GM23338 (cell line): ENCODE results near the gene APH1B. TPM values are rescaled to one million over a fixed set of nuclear protein-coding genes. Genes with fewer than 3 reads are reported as not detected.

Experiments
- ATAC-seq: fragments of 200-7000 bp; cut with Tn5 transposase; 3 replicates; pipeline ENCODE4 v1.9.1; 2020
- DNase-seq: peaks from one replicate; pipeline ENCODE4 v3.0.0-alpha.2; 2015; ENCODE audit warnings: low spot score
- H2AFZ ChIP-seq: fragments of 200-600 bp; sonication (generic); 2 replicates; pipeline ENCODE4 v1.8.0; 2016; ENCODE audit warnings: antibody characterized with exemption, mild to moderate bottlenecking, moderate library complexity
- H3F3A ChIP-seq: fragments of 200-600 bp; sonication (generic); replicated peaks from 2 replicates; pipeline ENCODE4 v1.8.0; 2017; ENCODE audit warnings: antibody characterized with exemption, mixed run types, low read depth
- H3K27ac ChIP-seq: fragments of 200-600 bp; sonication (generic); 2 replicates; pipeline ENCODE4 v1.6.1; 2016; ENCODE audit warnings: low read depth
- H3K27me3 ChIP-seq: fragments of 200-600 bp; sonication (generic); 2 replicates; pipeline ENCODE4 v1.8.0; 2016; ENCODE audit warnings: mild to moderate bottlenecking, mixed run types, moderate library complexity; ENCODE audit not compliant: insufficient read depth
- H3K36me3 ChIP-seq: fragments of 200-600 bp; sonication (generic); 2 replicates; pipeline ENCODE4 v1.8.0; 2016; ENCODE audit warnings: mild to moderate bottlenecking; ENCODE audit not compliant: insufficient read depth
- H3K4me1 ChIP-seq: fragments of 200-600 bp; sonication (generic); 2 replicates; pipeline ENCODE4 v1.8.0; 2016; ENCODE audit warnings: mild to moderate bottlenecking, moderate library complexity; ENCODE audit not compliant: insufficient read depth
- H3K4me2 ChIP-seq: fragments of 200-600 bp; sonication (generic); 2 replicates; pipeline ENCODE4 v1.7.1; 2017; ENCODE audit warnings: mixed run types
- H3K4me3 ChIP-seq: fragments of 200-600 bp; sonication (generic); 2 replicates; pipeline ENCODE4 v1.6.1; 2016; ENCODE audit warnings: mixed run types
- H3K79me2 ChIP-seq: fragments of 200-600 bp; sonication (generic); replicated peaks from 2 replicates; pipeline ENCODE4 v1.8.0; 2017; ENCODE audit warnings: mild to moderate bottlenecking; ENCODE audit not compliant: insufficient read depth
- H3K9me2 ChIP-seq: fragments of 200-600 bp; sonication (generic); 2 replicates; pipeline ENCODE4 v1.8.0; 2017; ENCODE audit not compliant: insufficient read depth
- H4K20me1 ChIP-seq: fragments of 200-600 bp; sonication (generic); replicated peaks from 2 replicates; pipeline ENCODE4 v1.8.0; 2017; ENCODE audit warnings: mild to moderate bottlenecking; ENCODE audit not compliant: insufficient read depth
- H3K27ac Mint-ChIP-seq: 2 replicates; pipeline ENCODE4 v1.8.0; 2020; ENCODE audit warnings: inconsistent platforms, mild to moderate bottlenecking, moderate library complexity, mixed read lengths
- H3K27me3 Mint-ChIP-seq: 3 replicates; pipeline ENCODE4 v1.8.0; 2022; ENCODE audit warnings: low read depth, mild to moderate bottlenecking, moderate library complexity, mixed read lengths, inconsistent platforms; ENCODE audit not compliant: insufficient read depth, poor library complexity
- H3K36me3 Mint-ChIP-seq: 3 replicates; pipeline ENCODE4 v1.8.0; 2021; ENCODE audit warnings: low read depth, mild to moderate bottlenecking, inconsistent platforms, moderate library complexity, mixed read lengths
- H3K4me1 Mint-ChIP-seq: 3 replicates; pipeline ENCODE4 v1.8.0; 2020; ENCODE audit warnings: mild to moderate bottlenecking, inconsistent platforms, mixed read lengths
- H3K4me3 Mint-ChIP-seq: 3 replicates; pipeline ENCODE4 v1.8.0; 2021; ENCODE audit warnings: moderate library complexity, mild to moderate bottlenecking, inconsistent platforms, mixed read lengths
- H3K9me3 Mint-ChIP-seq: 3 replicates; pipeline ENCODE4 v1.8.0; 2020; ENCODE audit warnings: moderate library complexity, mild to moderate bottlenecking, inconsistent platforms, mixed read lengths
- CREB1 ChIP-seq: fragments of 250-450 bp; sonication (Bioruptor Pico); IDR thresholded peaks from 2 replicates; pipeline ENCODE4 v1.5.0; 2020; ENCODE audit warnings: low read depth, mild to moderate bottlenecking, moderate library complexity
- CTCF ChIP-seq, 2 experiments: fragments of 200-600 bp in 1 of 2; sonication (generic) in 1 of 2; conservative IDR thresholded peaks; 2 replicates each; pipeline versions ENCODE4 v1.5.1 to v1.6.1; 2016 to 2017; ENCODE audit warnings: antibody characterized with exemption in 2 of 2, low read depth in 2 of 2, mild to moderate bottlenecking in 2 of 2, moderate library complexity in 1 of 2
- ETS1 ChIP-seq: IDR thresholded peaks from 2 replicates; pipeline ENCODE4 v1.6.1; 2016; ENCODE audit warnings: antibody characterized with exemption
- EZH2 ChIP-seq: fragments of 200-600 bp; sonication (generic); IDR thresholded peaks from one replicate; pipeline ENCODE4 v1.8.0; 2017; ENCODE audit warnings: antibody characterized with exemption, mild to moderate bottlenecking, low read depth; ENCODE audit not compliant: unreplicated experiment
- EZH2phosphoT487 ChIP-seq: fragments of 200-600 bp; sonication (generic); IDR thresholded peaks from one replicate; pipeline ENCODE4 v1.8.1; 2018; ENCODE audit warnings: antibody characterized with exemption; ENCODE audit not compliant: unreplicated experiment
- JUNB ChIP-seq: IDR thresholded peaks from one replicate; pipeline ENCODE4 v1.6.1; 2016; ENCODE audit warnings: antibody characterized with exemption; ENCODE audit not compliant: unreplicated experiment
- NANOG ChIP-seq: IDR thresholded peaks from 2 replicates; pipeline ENCODE4 v1.6.1; 2016; ENCODE audit warnings: antibody characterized with exemption, borderline replicate concordance
- POLR2AphosphoS5 ChIP-seq: IDR thresholded peaks from 2 replicates; pipeline ENCODE4 v1.6.1; 2016; ENCODE audit warnings: antibody characterized with exemption, low read depth
- REST ChIP-seq: IDR thresholded peaks from one replicate; pipeline ENCODE4 v1.6.1; 2018; ENCODE audit warnings: antibody characterized with exemption; ENCODE audit not compliant: unreplicated experiment
- STAT1 ChIP-seq: IDR thresholded peaks from one replicate; pipeline ENCODE4 v1.6.1; 2016; ENCODE audit warnings: antibody characterized with exemption; ENCODE audit not compliant: unreplicated experiment
- ZNF114 ChIP-seq: fragments of 250-450 bp; sonication (Bioruptor Pico); IDR thresholded peaks from 2 replicates; pipeline ENCODE4 v1.5.0; 2020; ENCODE audit warnings: mild to moderate bottlenecking, moderate library complexity
- ZNF331 ChIP-seq: fragments of 250-450 bp; sonication (Bioruptor Pico); IDR thresholded peaks from 2 replicates; pipeline ENCODE4 v1.5.0; 2020; ENCODE audit warnings: low read depth, mild to moderate bottlenecking, moderate library complexity
- polyA plus RNA-seq: library from polyadenylated mRNA; unstranded; fragments of >200 nt; fragmentation: Nextera tagmentation; extraction: Ambion mirVana; gene quantifications from 2 replicates; pipeline ENCODE4 v1.2.1, GENCODE V29; 2016
- total RNA-seq: library from RNA; depleted of rRNA; stranded (reverse); fragments of >200 nt; shearing (Covaris generic); gene quantifications from 2 replicates; pipeline ENCODE4 v1.2.3, GENCODE V29; 2014

Gene APH1B
- total and polyA plus RNA-seq, 2 experiments from 2014 or later: 14.3 to 24.4 TPM

GRCh38 chr15:63299943-63300575 is 22.7 kb downstream of the APH1B start:
- no peaks in the 10 kb centered on the region for H3K79me2 ChIP-seq
- Mint-ChIP-seq H3K9me3 (no peaks in the 10 kb centered on the region), H3K4me1 (peaks cover 14% of the 10 kb centered on the region), H3K4me3 (no peak overlapping the region), H3K27ac (no peak overlapping the region), H3K27me3 (no peaks in the 10 kb centered on the region), H3K36me3 (peaks cover 28% of the 10 kb centered on the region; the same call in 2 of the 3 replicates)
- no peaks in the 10 kb centered on the region for H3K9me2 ChIP-seq
- no peaks in the 10 kb centered on the region for H4K20me1 ChIP-seq
- ATAC-seq (no peak), DNase-seq (no peak)
- no peak overlapping the region for H3K27ac ChIP-seq
- no peak for TF ChIP-seq ETS1
- TF ChIP-seq EZH2: no peak
- TF ChIP-seq ZNF331 (CRISPR knock-in tag): no peak
- no peak for TF ChIP-seq JUNB
- no peak overlapping the region for H3K4me3 ChIP-seq
- H3K27me3 ChIP-seq: no peaks in the 10 kb centered on the region
- no peaks in the 10 kb centered on the region for H3K36me3 ChIP-seq
- no peak overlapping the region for H2AFZ ChIP-seq
- H3K4me1 ChIP-seq: no peaks in the 10 kb centered on the region
- no peak overlapping the region for H3K4me2 ChIP-seq
- H3F3A ChIP-seq: no peaks in the 10 kb centered on the region

GRCh38 chr15:63301088-63301487 is 23.7 kb downstream of the APH1B start:
- H3K4me3 ChIP-seq: no peak overlapping the region
- no peaks in the 10 kb centered on the region for H3K9me2 ChIP-seq
- H2AFZ ChIP-seq: no peak overlapping the region
- H3K4me2 ChIP-seq: no peak overlapping the region
- no peak overlapping the region for H3K27ac ChIP-seq
- no peaks in the 10 kb centered on the region for H4K20me1 ChIP-seq
- H3F3A ChIP-seq: no peaks in the 10 kb centered on the region
- no peaks in the 10 kb centered on the region for H3K79me2 ChIP-seq
- H3K36me3 Mint-ChIP-seq: peaks cover 28% of the 10 kb centered on the region; the same call in 2 of the 3 replicates
- DNase-seq: no peak
- H3K36me3 ChIP-seq: no peaks in the 10 kb centered on the region
- no peak overlapping the region for H3K4me3 Mint-ChIP-seq
- H3K27ac Mint-ChIP-seq: no peak overlapping the region
- no peaks in the 10 kb centered on the region for H3K9me3 Mint-ChIP-seq
- H3K27me3 ChIP-seq: no peaks in the 10 kb centered on the region
- ATAC-seq: no peak
- H3K4me1 ChIP-seq: no peaks in the 10 kb centered on the region
- H3K4me1 Mint-ChIP-seq: peaks cover 14% of the 10 kb centered on the region
- H3K27me3 Mint-ChIP-seq: no peaks in the 10 kb centered on the region
- TF ChIP-seq CTCF (conservative IDR thresholded peaks at IDR 0.05; ENCODE audit: low read depth in 2 of 2) (no peak), CREB1 (CRISPR knock-in tag) (no peak), POLR2AphosphoS5 (no peak), EZH2phosphoT487 (no peak), STAT1 (no peak), EZH2 (no peak), ETS1 (no peak), ZNF114 (CRISPR knock-in tag) (no peak), REST (no peak), NANOG (no peak), ZNF331 (CRISPR knock-in tag) (no peak), JUNB (no peak)
